SKM-1 treated with dmso at 0.1 percent for 144 hours (cell line): Measurements from ENCODE around the gene GRB10.

ENCODE experiments used
- DNase-seq: peaks from one replicate; lab custom pipeline; 2025; ENCODE audit not compliant: unreplicated experiment; lab: John Stamatoyannopoulos, UW

The GRB10 gene

DNA sequence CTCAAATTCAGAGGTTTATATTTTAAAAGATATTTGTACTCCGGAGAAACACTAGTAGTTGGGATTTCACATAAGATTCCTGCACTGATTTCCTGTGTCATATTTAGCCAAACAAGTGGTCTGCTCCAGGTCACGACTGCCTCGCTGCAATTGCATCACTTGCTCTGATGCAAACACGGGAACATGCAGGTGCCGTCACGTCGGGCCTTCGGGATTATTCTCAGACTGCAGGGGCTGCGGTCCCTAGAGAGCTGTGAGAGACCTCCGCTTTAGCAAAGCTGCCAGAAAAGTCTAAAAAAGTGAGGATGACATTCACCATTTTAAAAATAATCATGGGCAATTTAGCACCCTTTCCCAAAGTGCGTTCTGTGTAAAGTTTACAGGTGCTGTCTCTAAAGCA, 124.0 kb downstream of the GRB10 start:
- DNase-seq, result no peak

GRCh38 chr7:50657912-50658311, 124.8 kb downstream of the GRB10 start:
- DNase-seq, result no peak

DNA sequence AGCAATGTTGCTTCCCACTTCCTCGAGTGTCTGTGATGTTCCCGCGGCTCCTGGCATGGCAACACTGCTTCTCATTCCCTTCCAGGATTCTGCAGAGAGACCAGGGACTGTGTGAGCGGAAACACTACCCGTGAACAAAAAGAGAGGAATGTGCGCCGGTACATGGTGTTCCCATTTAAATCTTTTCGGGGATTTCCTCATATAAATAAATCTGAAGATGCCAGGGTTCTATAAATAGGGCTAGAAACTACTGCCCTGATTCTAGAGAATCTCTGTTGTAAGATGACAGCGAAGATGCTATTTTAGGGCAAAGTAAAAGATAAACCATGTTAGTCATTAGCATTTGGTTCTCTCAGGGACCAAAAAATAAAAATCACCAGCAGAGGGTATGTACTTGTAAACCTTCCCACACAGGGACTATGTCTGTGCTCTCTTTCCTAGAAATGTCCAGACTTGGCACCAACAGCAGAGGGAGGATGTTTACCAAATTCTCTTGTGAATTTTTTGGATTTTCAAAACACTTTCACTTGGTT, 125.3 kb downstream of the GRB10 start:
- DNase-seq, result no peak

- no peak for DNase-seq
Observed at GRCh38 chr7:50656141-50656895, 126.4 kb downstream of the GRB10 start.

- DNase-seq, result no peak
Observed at GRCh38 chr7:50655490-50655889, 127.2 kb downstream of the GRB10 start.

DNA sequence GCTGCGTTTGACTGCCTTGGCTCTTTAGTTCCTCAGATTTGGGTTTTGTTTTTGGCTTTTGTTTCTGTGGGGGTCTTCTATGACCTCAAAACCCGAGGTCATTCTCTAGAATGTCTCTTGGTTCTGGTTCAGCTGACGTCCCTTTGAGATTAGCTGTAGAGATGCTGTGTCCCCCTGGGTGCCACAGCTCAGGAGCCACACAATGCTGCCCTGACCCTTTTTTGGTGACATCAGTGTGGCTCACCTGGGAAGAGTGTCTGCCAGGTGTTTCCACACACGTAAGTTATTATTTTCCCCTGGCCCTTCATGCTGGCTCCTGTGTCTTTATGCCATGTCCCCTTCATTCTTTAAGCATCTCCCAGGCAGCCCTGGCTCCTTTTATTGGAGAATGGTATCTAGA, 127.7 kb downstream of the GRB10 start:
- no peak for DNase-seq

DNA sequence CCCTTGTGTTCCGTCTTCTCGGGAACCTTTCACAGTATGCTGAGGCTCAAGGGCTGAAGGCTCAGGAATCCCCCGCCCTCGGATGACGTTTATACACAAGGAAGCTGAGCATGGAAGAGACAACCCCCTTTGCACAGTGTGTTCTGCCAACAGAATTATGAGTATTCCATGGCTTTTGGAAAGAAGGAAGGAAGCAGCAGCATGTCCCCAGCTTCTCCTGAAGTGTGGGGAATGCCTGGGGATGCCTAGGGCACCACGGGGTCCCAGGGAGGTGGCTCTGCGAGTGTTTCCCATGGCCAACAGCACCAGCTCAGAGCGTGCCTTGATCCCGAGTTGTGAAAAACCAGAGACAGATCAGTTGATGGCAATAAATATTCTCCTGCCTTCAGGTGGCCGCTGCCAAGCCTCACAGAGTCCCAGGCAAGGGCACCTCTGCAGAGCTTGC, 128.7 kb downstream of the GRB10 start:
- no peak for DNase-seq

DNA sequence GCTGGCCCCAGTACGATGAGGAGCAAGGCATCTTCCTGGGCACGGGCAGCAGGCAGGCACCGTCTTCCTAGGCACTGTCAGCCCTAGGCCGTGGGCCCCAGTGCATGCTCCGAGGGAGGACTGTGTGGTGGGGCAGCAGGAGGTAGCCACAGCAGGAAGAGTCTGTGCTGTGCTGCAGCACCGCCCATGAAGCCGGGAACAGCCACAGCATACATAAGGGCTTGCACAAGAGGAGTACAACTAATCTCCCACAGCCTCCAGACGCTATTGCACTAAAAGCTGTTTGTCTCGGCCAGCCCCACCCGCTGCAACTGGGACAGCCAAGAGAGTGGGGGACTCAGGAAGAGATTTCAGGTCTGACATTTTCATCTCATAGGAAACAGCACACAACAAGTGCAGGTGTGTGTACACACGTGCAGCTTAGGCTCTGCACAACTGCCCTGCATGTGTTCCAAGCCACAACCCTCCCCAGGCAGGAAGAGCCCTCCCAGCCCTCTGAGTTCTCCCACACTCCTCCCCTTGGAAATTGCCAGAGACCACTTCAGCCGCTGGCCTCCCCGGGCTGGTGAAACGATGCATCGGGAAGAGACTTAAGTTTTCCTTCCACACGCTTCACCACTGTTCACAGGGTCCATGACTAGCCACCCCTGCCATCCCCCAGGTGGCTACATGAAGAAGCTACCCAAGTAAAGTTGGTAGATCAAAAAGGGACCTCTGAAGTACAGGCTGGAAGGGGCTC, 129.4 kb downstream of the GRB10 start:
- no peak for DNase-seq

GRCh38 chr7:50652400-50653125, 130.1 kb downstream of the GRB10 start:
- no peak for DNase-seq

- no peak for DNase-seq
Observed at GRCh38 chr7:50651271-50651989, 131.3 kb downstream of the GRB10 start.

- DNase-seq, result no peak
Observed at GRCh38 chr7:50650057-50650664, 132.5 kb downstream of the GRB10 start.

GRCh38 chr7:50649259-50649885, 133.3 kb downstream of the GRB10 start:
- DNase-seq, result no peak

GRCh38 chr7:50648570-50649169, 134.0 kb downstream of the GRB10 start:
- no peak for DNase-seq

DNA sequence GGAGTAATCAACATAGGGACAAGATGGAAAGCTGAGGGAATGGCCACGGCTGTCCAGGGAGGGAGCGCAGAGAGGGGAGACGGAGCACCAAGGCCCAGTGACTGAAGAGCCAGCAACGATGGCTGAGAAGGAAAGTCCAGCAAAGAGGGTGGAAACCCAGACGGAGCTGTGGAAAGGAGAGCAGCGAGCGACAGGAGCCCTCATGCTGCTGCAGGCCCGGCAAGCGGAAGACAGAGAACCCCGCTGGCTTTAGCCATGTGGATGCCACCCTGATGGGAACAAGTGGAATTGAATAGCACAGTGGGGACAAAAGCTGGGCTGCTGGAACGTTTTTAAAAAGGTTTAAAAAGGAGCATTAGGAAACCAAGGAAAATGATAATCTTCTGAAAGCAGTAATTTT, 134.6 kb downstream of the GRB10 start:
- no peak for DNase-seq

- no peak for DNase-seq
Observed at GRCh38 chr7:50647286-50647980, 135.3 kb downstream of the GRB10 start.

DNA sequence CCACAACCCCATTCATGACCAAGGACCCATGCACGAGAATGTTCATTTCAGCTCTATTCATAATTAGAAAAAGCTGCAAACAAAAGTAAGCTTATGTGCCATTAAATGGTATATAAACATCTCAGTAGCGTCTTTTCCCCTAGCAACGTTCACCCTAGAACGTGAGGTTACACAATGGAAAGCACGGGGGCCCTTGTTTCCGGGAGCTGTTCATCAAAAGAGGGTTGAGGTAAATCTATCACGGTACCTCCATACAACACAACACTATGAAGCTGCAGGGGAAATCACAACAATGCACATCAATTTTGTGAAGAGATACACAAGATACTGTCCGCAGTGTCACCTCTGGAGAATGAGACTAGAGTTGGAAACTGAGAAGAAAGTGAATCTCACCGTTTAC, 136.6 kb downstream of the GRB10 start:
- DNase-seq, result no peak

DNA sequence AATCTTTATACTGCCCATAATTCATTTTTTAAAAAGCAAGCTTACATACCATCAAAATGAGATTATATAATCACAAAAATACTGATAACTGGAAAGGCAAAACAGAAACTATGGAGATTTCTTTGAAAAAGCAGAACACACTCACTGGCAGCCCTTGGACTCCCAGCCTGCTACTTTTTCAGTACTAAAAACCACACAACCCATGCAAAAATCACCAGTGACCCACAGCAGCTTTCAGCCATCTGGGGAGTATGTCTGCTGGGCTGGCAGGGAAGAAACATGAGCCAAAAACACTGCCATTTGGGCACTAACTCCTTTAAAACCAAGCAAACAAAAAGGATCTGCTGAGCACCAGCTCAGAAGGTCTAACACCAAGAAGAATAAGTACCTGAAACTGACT, 137.5 kb downstream of the GRB10 start:
- no peak for DNase-seq

GRCh38 chr7:50644586-50644985, 138.1 kb downstream of the GRB10 start:
- DNase-seq, result no peak

DNA sequence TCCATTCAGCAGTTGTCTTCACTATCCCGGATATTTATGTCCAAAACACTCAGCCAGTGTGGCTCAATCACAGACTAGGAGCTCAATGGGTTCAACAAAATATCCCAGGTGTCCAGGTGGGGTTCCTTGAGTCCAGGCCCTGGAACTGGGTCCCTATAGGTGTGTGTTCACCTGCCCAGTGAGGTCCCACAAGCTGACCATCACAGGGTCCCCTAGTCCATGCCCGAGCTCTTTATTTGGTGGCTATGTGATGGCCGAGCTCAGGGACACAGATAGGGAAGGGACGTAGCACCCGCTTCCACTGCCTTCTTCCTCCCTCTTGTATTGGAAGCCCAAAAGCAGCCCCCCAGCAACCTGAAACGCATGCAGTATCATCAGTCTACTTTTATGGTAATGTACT, 138.6 kb downstream of the GRB10 start:
- no peak for DNase-seq
